HT-29 (cell line): Measurements from ENCODE around the gene ZNF892. TPM values are rescaled to one million over a fixed set of nuclear protein-coding genes. Genes with fewer than 3 reads are reported as not detected.

Experiments used
- DNase-seq: peaks from one replicate; pipeline ENCODE4 v3.0.0-alpha.2; 2015; ENCODE audit warnings: low spot score
- total RNA-seq: library from RNA; depleted of rRNA; stranded (reverse); fragments of >200 nt; shearing (Covaris generic); gene quantifications from 2 replicates; pipeline ENCODE4 v1.2.3, GENCODE V29; 2014; rRNA removed

ZNF892 gene
- total RNA-seq = not detected in 2 replicates

DNA sequence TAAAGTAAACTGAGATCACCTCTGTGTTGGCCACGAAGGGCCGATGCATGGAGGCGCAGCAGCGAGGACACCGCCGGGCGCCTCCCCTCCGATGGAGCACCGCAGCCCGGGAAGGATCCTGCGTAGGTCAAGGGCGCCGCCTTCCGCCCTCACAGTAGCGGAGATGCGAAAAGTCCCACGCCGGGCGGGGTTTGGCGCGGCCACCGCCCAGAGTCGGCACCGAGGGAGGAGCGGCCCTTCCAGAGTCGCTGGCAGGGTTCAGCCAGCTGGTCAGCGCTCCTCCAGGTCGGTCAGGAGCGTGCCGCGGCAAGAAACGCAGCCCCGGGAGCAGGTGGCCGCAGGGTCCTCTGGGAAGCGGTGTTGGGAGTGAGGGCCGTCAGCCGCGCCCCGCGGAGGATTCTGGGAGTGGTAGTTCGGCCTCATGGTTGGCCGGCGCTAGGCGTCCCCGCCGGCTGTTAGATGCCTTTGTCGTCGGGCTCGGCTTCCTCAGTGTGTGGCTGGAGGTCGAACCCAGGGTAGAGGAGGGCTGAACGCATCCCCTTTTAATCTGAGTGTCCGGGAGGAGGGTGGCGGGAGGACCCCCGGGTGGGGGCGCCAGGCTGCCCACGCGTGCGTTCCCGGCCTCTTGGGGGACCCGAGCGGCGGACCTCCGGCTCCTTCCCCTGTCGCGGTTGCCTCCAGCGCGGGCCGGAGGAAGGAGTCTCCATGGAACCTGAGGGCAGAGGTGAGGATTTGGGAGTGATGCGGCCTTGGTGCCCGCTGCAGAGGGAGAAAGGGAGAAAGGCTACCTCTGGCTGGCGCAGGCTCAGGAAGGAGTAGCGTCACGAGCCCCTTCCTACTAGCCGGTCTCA is at the start of gene ZNF892:
Gene ZNF892 (plus strand): TSS at position 411 of the 851 bp plus-strand sequence. CDS start 295 bp downstream, at position 706.
- no peak for DNase-seq

DNA sequence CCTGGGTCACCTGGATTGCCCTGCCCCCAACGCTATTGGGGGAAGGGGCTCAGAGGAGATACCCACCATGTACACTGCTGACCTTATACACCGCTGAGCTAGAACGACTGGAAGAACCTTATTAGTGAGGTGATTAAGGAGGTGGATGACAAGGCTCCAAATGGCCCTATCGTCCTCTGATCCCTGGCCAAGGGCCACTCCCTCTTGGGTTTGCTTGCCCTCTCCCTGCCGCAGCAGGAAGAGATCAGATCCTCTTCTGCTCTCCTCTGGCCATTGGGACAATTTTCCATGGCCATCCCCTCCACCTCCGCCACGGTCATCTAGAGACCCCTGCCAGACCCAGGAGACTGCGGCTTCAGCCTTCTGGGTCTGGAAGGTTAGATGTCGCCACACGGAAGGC is 48.9 kb upstream of the ZNF892 start:
- DNase-seq = no peak

DNA sequence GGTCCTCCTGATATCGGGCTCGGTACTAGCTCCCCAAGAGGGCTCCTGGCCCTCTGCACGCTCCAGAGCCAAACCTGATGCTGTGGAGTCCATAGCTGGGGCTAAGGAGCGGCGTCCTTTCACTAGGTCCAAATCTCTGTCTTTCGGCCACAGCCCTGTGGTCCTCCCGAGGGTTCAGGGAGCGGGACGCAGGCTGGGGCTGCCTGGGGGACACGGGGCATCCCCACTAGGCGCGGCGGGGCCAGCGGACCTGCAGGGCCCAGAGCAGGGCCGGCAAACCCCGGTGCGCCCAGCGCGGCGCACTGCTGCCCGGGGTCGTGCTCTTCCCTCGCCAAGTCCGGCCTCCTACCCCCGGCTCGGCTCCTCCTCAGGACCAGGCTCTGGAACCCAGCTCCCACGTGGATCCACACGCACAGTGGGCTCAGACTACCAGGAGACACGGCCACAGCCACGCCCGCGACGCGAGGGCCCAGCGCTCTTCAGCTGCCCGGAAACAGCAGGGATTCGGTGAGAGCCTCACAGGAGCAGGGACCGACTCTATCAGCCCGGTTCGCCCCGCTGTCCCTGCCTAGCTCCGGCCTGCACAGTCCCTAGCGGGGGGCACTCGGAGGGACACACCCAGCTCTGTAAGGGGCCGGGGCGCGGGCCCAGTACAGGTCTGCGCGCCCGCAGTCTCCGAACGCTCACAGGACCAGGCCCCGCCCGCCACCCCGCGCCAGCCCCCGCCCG is 48.3 kb upstream of the ZNF892 start:
- DNase-seq = peak; percentile 33

DNA sequence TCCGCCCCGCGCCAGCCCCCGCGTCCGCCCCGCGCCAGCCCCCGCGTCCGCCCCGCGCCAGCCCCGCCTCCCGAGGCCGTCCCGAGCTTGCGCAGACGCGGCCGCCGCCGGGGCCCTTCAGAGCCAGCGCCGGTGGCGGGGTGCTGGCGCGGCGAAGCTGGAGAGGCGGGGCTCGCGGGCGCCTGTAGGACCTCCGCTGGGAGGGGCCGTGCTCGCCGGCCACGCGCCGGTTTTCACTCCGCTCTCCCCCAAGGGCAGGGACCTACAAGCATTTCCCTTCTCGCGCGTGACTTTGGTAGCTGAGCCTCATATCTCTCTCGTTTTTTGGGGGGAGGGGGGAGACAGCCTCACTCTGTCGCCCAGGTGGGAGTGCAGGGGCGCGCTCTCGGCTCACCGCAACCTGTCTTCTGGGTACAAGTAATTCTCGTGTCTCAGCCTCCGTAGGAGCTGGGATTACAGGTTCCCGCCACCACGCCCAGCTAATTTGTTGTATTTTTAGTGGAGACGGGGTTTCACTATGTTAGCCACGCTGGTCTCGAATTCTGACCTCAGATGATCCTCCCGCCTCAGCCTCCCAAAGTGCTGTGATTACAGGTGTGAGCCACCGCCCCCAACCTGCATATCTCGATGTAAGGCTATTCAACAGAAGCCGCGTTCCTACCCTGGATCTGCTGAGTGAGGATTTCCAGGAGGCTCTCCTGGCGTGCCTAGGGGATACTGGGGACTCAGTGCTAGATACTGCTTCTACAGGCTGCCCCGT is 47.5 kb upstream of the ZNF892 start, which contains the start of gene ZNF514:
Gene ZNF514 (minus strand): TSS at position 159 of the 760 bp plus-strand sequence. CDS start 6,595 bp downstream, outside the sequence.
- DNase-seq = peak; percentile 64

DNA sequence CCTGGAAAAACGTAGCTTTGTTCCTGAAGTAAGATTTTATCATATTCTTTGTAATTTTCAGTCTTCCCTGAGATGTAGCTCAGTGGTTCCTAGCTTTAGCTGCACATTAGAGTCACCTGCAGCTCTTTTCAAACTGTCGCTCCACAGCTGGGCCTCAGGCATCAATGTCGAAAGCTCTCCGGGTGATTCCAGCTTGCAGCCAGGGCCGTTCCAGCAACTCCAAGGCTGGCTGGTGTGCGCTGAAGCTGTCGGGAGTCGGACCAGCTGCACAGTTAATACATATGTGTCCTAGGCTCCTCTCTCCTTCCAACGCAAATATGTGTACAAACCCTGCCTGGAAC is 42.3 kb upstream of the ZNF892 start:
- no peak for DNase-seq

DNA sequence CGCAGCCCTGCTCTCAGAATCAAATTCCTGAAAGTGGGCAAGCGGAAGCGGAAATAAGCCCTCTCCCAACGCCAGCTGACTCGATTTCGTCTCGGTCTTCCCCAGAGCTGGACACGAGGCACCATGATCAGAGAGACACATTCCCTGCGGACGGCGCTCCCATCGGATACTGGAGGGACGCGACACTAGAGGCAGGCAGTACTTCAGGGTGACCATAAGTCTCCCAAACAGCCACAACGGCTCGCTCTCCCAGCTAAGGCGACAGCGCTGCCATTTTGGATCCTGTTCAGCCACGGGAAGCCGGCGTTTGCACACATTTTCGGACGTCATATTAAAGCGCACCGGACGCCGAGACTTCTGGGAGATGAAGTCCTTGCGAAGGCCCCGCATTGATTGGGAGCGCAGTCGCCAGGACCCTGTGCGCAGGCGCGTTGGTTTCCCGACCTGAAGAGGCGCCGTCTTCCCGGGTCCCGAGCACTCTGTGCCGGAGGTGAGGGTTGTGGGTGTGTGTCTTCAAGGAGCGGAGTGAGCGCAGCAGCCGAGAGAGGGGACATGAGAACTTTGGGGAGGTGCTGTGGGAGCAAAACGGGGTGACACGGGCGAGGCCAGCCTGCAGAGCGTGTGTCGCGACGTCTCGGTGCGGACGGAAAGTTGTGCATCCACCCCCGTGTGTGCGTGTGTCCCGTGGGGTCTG is 41.8 kb upstream of the ZNF892 start, which contains the start of gene ZNF2:
Gene ZNF2 (plus strand): TSS at position 439 of the 694 bp plus-strand sequence. CDS start 10,418 bp downstream, outside the sequence.
- peak; percentile 97 for DNase-seq

DNA sequence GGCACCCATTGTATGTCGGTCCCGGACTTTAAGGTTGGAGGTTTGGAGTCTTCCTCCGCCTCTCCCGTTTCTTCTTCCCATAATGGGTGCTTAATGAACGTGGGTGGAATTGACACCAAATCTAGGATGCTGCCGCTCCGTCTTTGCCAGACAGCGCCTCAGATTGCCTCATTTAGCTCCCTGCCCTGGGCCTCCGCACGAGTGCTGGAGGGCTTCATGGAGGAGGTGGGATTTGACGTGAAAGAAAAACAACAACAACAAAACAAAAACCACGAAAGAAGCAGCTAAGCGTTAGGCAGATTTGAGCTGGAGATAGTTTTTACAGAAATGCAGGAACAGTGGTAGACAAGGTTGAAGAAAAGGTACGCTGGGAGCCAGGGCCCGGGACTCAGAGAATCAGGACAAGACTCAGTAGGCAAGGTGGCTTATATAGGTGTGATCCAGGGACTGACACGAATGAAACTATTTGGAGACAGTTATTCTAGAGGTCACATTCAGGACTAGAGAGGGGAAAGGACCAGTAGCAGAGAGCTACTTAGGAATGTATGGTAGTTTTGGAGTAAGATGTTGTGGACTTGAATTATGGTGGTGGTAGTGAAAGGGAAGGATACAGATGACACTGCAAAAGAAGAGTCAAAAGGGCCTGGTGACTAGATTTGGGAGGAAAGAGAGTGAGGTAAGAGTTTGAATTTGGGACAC is 41.1 kb upstream of the ZNF892 start:
- DNase-seq = no peak

DNA sequence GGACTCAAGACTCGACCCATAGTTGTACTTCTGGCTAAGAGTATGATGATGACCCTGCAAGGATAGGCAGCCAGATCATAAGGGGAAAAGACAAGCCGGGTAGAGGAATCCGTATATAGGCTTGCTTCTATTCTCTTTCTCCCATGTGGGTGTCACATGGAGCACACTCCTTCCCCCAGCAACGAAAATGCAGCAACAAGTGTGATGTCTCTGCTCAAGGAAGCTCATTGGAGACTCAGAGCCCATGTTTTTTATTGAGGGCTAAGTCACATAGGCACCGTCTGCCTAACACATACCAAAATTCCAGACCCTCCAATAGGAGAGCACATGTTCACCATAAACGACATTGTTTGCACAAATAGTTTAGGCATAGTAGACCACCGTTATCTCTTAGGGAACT is 35.4 kb upstream of the ZNF892 start:
- DNase-seq = no peak

DNA sequence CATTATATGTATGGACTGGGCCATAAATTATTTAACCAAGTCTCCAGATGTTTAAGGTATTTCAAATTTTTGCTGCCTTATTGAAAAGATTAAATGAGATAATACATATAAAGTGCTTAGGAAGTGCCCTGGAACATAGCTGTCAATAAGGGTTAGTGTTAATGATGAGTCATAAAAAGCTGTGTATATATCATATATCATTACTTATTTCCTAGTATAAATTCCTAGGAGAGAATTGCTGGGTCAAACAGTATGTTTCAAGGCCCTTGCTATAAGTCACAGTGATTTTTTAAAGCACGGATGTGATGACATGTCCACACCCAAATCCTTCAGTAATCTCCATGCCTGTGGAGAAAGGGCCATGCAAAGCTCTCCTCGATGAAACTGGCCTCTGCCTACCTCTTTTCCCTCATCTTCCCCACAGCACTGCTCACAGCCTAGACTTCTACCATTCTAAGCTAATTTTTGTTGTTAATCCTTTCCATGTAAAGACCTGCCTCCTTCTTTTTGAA is 33.2 kb upstream of the ZNF892 start:
- DNase-seq = no peak

DNA sequence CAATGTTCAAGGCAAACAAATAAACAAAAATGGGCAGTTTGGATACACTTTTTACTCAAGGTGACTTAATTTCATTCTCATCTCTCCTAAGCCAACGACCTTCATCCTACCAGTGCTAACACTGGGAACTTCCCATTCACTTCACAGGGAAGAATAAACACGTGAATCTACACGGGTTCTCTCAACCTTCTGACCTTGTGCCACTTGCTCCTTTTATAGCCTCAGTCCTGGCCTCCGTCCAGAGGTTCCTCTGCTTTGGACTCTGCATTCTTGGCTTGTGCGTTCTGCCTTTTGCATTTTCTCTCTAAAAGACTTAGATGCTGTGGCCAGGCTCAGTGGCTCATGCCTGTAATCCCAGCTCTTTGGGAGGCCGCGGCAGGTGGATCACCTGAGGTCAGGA is 27.9 kb upstream of the ZNF892 start:
- DNase-seq = no peak

DNA sequence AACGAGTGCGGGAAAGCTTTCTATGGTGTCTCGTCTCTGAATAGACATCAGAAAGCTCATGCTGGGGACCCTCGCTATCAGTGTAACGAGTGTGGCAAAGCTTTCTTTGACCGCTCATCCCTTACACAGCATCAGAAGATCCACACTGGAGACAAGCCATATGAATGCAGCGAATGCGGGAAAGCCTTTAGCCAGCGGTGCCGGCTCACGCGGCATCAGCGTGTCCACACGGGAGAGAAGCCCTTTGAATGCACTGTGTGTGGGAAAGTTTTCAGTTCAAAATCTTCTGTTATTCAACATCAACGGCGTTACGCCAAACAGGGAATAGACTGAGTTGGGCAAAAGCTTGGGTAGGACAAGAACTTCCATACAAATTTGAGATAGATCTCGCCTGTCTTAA is 25.5 kb upstream of the ZNF892 start:
- DNase-seq = no peak

DNA sequence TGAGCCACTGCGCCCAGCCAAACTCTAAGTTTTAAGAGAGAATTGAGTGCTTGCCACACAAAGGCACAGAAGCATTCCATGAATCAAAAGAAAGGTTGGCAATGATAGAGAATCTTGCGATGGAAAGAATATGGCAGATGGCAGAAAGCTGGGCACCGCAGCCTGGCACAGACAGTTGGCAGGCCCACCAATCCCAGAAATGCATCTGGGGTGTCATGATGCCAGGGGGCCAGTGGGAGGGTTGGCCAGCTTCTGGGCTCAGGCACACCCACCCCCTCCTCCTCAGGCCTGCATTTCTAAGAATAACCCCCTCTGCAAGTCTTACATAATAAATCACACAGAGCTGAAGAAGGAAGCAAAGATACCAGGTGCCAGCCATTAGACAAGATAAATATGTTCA is 22.1 kb upstream of the ZNF892 start:
- DNase-seq = no peak

DNA sequence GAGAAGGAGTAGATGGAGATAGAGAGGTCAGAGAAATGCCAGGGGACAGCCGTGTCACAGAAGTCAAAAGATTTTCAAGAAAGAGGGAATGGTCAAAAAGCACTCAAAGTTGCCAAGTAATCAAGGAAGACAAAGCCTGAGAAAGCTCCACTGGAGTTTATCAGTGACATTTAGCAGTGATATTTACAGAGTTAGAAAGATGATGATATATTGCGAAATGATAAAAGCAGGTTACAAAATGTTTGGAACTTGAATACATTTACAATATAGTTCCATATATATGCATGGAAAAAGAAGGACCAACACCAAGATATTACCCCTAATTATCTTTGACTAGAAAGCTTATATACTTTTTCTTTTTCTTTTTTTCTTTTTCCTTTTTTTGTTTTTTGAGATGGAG is 21.3 kb upstream of the ZNF892 start:
- DNase-seq = no peak

DNA sequence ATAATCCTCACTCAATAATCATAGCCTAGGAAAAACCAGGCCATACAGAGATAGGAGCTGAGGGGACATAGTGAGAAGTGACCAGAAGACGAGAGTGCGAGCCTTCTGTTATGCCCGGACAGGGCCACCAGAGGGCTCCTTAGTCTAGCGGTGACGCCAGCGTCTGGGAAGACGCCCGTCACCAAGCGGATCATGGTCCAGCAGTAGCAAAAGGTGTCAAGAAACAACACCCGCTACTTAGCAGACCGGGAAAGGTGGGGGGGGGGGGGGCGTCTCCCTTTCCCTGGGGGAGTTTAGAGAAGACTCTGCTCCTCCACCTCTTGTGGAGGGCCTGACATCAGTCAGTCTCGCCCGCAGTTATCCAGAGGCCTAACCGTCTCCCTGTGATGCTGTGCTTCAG is 14.4 kb upstream of the ZNF892 start:
- DNase-seq = peak; percentile 33

DNA sequence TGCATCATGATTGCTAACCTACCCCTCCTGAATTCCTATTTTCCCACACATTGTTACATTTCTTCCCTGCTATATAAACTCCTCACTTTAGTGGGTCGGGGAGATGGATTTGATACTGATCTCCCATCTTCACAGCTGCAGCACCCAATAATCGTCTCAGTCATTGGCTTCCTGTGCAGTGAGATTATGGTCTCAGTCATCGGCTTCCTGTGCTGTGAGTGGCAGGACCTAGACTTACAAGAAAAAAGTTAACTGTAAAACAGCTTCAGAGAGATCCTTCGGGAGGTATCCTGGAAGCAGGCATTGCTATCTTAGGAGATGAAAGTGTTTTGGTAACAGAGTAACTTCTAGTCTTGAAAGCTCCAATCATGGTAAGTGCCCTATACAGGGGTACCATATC is 3.4 kb upstream of the ZNF892 start:
- no peak for DNase-seq

DNA sequence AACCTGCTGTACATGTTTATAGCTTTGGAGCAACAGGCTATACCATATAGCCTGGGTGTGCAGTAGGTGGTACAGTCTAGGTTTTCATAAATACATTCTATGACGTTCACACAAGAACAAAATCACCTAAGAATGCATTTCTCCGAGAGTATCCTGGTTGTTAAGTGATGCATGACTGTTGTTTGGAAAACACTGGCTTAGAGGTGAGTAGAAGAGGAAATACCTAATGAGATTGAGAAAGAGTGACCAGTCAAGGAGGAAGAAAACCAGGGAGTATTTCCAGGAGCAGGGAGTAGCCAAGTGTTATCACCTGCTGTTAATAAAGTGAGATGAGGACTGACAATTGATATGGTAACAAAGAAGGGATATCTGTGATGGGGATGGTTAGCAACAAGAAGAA is 2.9 kb upstream of the ZNF892 start:
- DNase-seq = no peak

DNA sequence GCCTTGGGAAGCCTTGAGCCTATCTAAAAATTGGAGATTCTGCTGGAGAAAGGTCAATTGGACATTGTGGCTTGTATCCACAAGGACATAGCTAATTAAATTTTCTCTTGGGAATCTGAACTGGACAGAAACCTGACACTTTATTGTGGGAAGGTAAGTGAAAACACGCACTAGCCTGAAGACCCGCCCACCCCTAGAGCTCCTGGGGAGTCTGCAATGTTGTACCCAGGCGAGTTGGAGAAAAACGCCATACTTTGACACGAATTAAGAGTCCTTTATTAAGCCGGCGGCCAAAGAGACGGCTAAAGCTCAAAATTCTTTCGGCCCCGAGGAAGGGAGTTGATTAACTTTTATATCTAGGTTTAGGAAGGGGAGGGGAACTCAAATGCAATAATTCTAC is 1.2 kb upstream of the ZNF892 start:
- no peak for DNase-seq

DNA sequence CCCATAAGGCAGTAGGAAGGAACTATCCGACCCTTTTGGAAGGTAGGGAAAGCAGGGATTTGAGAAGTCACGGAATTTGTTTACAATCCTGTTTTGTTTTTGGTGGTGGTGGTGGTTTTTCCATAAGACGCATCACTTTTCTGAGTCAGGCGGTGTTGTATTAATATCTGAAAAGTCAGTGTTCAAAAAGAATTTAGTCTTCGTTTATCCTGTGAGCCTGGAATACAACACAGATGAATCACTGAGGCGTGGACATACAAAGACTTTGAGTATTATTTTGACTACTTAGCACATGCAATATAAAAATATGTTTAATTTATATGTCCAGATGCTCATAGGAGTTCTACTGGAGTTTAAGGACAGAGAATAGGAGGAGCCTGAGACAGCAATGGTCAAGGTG is 785 bp downstream of the ZNF892 start:
- no peak for DNase-seq

DNA sequence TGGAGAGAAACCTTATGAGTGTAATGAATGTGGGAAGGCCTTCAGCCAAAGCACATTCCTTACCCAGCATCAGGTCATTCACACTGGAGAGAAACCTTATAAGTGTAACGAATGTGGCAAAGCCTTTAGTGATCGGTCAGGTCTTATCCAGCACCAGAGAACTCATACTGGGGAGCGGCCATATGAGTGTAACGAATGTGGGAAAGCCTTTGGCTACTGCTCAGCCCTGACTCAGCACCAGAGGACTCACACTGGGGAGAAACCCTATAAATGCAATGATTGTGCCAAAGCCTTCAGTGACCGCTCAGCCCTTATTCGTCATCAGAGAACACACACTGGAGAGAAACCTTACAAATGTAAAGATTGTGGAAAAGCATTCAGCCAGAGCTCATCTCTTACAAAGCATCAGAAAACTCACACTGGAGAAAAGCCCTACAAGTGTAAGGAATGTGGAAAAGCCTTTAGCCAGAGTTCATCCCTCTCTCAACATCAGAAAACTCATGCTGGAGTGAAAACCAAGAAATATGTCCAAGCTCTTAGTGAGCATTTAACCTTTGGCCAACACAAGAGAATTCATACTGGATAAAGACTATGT is 7.8 kb downstream of the ZNF892 start:
- no peak for DNase-seq

DNA sequence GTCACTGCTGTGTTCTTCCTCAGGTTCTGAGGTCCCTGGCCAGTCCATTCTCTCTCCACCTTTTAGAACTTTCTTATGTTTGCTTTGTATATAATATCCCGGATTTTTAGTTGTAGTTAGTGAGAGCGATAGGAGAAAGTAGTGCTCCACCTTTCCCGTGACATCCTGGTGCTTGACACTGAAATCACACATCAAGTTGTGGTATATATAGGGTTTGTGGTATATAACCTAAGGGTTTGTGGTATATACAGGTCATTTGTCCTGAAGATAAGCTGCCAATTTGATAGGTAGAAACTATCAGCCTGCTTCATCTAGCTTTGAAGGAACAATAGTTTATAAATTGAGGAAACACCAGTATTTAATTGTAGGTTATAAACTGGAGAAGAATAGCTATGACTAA is 13.1 kb downstream of the ZNF892 start:
- DNase-seq = no peak
